Tibial nerve (tissue), 4 donors: ENCODE measurements around the gene ZBTB20. TPM values are rescaled to one million over a fixed set of nuclear protein-coding genes. Genes with fewer than 3 reads are reported as not detected.

Experiments
- DNase-seq, 2 donors: peaks; one replicate each; pipeline ENCODE4 v3.0.0-alpha.2; 2019; ENCODE audit warnings: low spot score in 2 of 2
- H3K27ac ChIP-seq, 4 donors: fragments of 200-600 bp; sonication (generic) in 3 of 4; one replicate each; pipeline ENCODE4 v1.5.1; 2017 to 2019; ENCODE audit warnings: mild to moderate bottlenecking in 1 of 4
- H3K27me3 ChIP-seq, 2 donors: fragments of 200-600 bp; sonication (generic) in 1 of 2; one replicate each; pipeline versions ENCODE4 v1.5.1 to v1.6.0; 2017 to 2019
- H3K36me3 ChIP-seq, 3 donors: fragments of 200-600 bp; sonication (generic); one replicate each; pipeline ENCODE4 v1.5.1; 2018 to 2019
- H3K4me1 ChIP-seq, 4 donors: fragments of 200-600 bp; sonication (generic) in 3 of 4; one replicate each; pipeline ENCODE4 v1.5.1; 2017 to 2019
- H3K4me3 ChIP-seq, 4 donors: fragments of 200-600 bp; sonication (generic) in 3 of 4; one replicate each; pipeline ENCODE4 v1.5.1; 2017 to 2019; ENCODE audit warnings: mild to moderate bottlenecking in 1 of 4, moderate library complexity in 1 of 4
- H3K9me3 ChIP-seq, 4 donors: fragments of 200-600 bp; sonication (generic) in 3 of 4; one replicate each; pipeline ENCODE4 v1.5.1; 2017 to 2019
- CTCF ChIP-seq, 5 experiments: fragments of 200-600 bp in 3 of 5; fragments of 450-650 bp in 2 of 5; sonication (generic) in 3 of 5; IDR thresholded peaks; one replicate each; pipeline ENCODE4 v1.5.1; 2016 to 2019; ENCODE audit warnings: antibody characterized with exemption in 5 of 5, mild to moderate bottlenecking in 3 of 5, moderate library complexity in 2 of 5
- EP300 ChIP-seq, 2 donors: sonication (generic); formaldehyde crosslinking; IDR thresholded peaks; one replicate each; pipeline ENCODE4 v1.6.1; 2017; ENCODE audit warnings: antibody characterized with exemption in 2 of 2, mild to moderate bottlenecking in 1 of 2
- POLR2A ChIP-seq, 2 donors: fragments of 450-650 bp; IDR thresholded peaks; one replicate each; pipeline ENCODE4 v1.6.1; 2017; ENCODE audit warnings: antibody characterized with exemption in 2 of 2, mild to moderate bottlenecking in 2 of 2, moderate library complexity in 2 of 2
- WGBS, 2 donors: methylation state at CpG; one replicate each; pipeline ENCODE4 v1.1.5; 2018; 5-methylcytosine and 5-hydroxymethylcytosine counted together
- total RNA-seq, 4 donors: library from RNA; depleted of rRNA; stranded (reverse); fragments of >200 nt; gene quantifications; one replicate each; pipeline ENCODE4 v1.1.0, GENCODE V29; 2016

ZBTB20 gene
- total RNA-seq, 4 donors from 2014 or later, result 63.3 to 127 (median 102) TPM

- DNase-seq, result no peak
- Histone ChIP-seq H3K27ac (no peak overlapping the region), H3K27me3 (no peaks in the 10 kb centered on the region), H3K4me1 (peaks cover 0 to 29% (median 7%) of the 10 kb centered on the region in 4 donors), H3K9me3 (no peaks in the 10 kb centered on the region), H3K4me3 (no peak overlapping the region), H3K36me3 (no peaks in the 10 kb centered on the region)
- TF ChIP-seq CTCF (IDR thresholded peaks at IDR 0.05), result no peak
- no peak for TF ChIP-seq EP300 (IDR thresholded peaks at IDR 0.05)
- TF ChIP-seq POLR2A (IDR thresholded peaks at IDR 0.05), result no peak
- WGBS, 2 donors, result 66 to 69% methylated on average over 3 of the region's 3 CpGs
Measured at GRCh38 chr3:114572364-114573062, 574.6 kb downstream of the ZBTB20 start.

DNA sequence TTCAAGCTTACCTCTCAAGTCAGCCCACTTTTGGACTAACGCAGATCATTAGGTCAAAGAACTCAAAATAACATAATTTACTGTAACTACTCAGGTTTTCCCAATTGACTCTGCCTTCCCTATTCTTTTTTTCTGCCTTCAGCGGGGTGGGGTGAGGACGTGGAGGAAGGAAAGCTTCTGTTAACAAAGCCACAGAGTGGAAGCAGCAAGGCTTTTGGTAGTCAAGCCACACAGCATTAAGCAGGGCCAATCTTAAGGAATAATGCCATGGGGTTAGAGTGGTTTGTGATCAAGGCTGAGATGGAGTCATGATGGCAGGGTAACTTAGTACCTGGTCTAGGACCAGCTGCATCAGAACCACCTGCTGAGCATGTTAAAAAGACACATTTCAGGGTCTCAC lies 575.7 kb downstream of the ZBTB20 start:
- no peaks in the 10 kb centered on the region for H3K36me3 ChIP-seq

DNA sequence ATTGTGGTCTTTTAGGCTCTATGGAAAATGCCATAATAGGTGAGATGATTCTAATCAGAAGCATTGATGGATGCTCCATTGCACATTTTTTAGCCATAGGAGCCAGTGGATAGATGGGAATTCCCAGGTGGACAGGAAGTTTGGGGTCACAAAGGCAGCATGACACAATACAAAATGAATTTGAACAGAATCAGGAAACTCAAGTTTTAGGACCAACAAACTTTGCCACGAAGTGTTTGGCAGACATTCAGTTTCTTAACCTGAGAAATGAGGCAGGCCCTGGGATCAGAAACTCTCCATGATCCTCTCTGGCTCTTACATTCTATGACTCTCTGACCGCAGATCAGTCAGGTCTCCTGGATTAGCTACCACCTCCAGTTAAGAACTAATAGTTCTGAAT lies 577.9 kb downstream of the ZBTB20 start:
- Histone ChIP-seq H3K4me3 (no peak overlapping the region), H3K9me3 (peaks cover 0 to 2% (median 0%) of the 10 kb centered on the region in 4 donors), H3K36me3 (no peaks in the 10 kb centered on the region), H3K27ac (no peak overlapping the region), H3K27me3 (no peaks in the 10 kb centered on the region), H3K4me1 (peaks cover 0 to 54% (median 7%) of the 10 kb centered on the region in 4 donors)
- no peak for TF ChIP-seq CTCF (IDR thresholded peaks at IDR 0.05)
- TF ChIP-seq EP300 (IDR thresholded peaks at IDR 0.05), result no peak
- TF ChIP-seq POLR2A (IDR thresholded peaks at IDR 0.05), result no peak
- no peak for DNase-seq
- 73 to 84% methylated on average over 2 of the region's 2 CpGs for WGBS, 2 donors

More for the DNA sequence above, 575.7 kb downstream of the ZBTB20 start:
- Histone ChIP-seq H3K27me3 (no peaks in the 10 kb centered on the region), H3K4me1 (peaks cover 0 to 39% (median 7%) of the 10 kb centered on the region in 4 donors), H3K9me3 (no peaks in the 10 kb centered on the region), H3K4me3 (no peak overlapping the region), H3K27ac (no peak overlapping the region)
- 71 to 76% methylated on average over 3 of the region's 3 CpGs for WGBS, 2 donors
- DNase-seq, result no peak
- TF ChIP-seq POLR2A (IDR thresholded peaks at IDR 0.05) (no peak), CTCF (IDR thresholded peaks at IDR 0.05) (no peak), EP300 (IDR thresholded peaks at IDR 0.05) (no peak)

GRCh38 chr3:114567771-114568170 lies 579.3 kb downstream of the ZBTB20 start:
- Histone ChIP-seq H3K4me1 (peaks cover 0 to 54% (median 7%) of the 10 kb centered on the region in 4 donors), H3K4me3 (no peak overlapping the region), H3K27me3 (no peaks in the 10 kb centered on the region), H3K27ac (no peak overlapping the region), H3K36me3 (peaks cover 0 to 2% (median 0%) of the 10 kb centered on the region in 3 donors), H3K9me3 (peaks cover 0 to 8% (median 0%) of the 10 kb centered on the region in 4 donors)
- TF ChIP-seq POLR2A (IDR thresholded peaks at IDR 0.05) (no peak), CTCF (IDR thresholded peaks at IDR 0.05) (no peak), EP300 (IDR thresholded peaks at IDR 0.05) (no peak)
- DNase-seq, result no peak
- WGBS, 2 donors, result 94 to 97% methylated on average over 2 of the region's 2 CpGs

- Histone ChIP-seq H3K36me3 (peaks cover 0 to 2% (median 0%) of the 10 kb centered on the region in 3 donors), H3K27me3 (no peaks in the 10 kb centered on the region), H3K27ac (no peak overlapping the region), H3K4me3 (no peak overlapping the region), H3K4me1 (peaks cover 0 to 47% (median 5%) of the 10 kb centered on the region in 4 donors), H3K9me3 (peaks cover 0 to 9% (median 0%) of the 10 kb centered on the region in 4 donors)
- DNase-seq, result no peak
- TF ChIP-seq EP300 (IDR thresholded peaks at IDR 0.05) (no peak), POLR2A (IDR thresholded peaks at IDR 0.05) (no peak), CTCF (IDR thresholded peaks at IDR 0.05) (no peak)
Measured at GRCh38 chr3:114566767-114567166, 580.3 kb downstream of the ZBTB20 start.
